ENCODE results near the gene PUDP.
"Not testable (repeated sequence)": the region's sequence is repeated elsewhere in the genome, so short reads cannot be mapped to it uniquely, and the experiment has no call there.

PUDP gene

DNA sequence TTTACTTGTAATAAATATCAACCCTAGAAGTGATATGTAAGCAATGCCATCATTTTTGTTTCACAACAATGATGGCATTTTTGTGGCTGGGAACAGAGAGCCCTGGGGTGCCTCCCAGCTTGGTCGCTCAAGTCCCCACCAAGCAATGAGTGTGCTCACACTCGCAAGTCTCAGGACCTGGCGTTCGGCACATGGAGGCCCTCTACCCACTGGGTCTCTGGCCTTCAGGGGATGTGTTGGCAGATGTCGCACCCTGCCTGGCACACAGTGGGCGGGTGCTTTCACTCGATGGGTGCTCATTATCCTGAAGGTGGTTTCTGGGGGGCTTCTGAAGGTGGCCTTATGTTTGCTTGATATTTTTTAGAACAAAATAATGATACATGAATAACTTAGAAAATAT is 75.1 kb downstream of the PUDP start:
- DNase-seq (ENCODE audit: low spot score), result no peak

DNA sequence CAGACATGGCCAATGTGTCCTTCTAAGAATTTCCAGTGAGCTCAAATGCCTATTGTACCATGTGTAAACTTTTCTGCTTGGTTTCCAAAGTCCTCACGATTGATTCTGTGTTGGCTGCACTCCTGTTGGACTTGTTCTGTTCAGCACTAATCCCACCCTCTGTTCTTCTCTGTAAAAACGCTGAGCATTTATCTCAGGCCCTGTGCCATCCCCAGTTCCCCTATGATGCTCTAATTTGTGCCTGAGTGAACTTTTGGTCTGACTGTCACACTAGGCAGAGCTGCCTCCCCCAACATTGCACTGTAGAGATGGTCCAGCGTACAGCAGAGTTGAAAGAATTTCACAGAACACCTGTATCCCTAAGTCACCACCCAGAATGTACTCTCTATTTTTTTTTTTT is 76.6 kb downstream of the PUDP start:
- no peak for DNase-seq (ENCODE audit: low spot score)

DNA sequence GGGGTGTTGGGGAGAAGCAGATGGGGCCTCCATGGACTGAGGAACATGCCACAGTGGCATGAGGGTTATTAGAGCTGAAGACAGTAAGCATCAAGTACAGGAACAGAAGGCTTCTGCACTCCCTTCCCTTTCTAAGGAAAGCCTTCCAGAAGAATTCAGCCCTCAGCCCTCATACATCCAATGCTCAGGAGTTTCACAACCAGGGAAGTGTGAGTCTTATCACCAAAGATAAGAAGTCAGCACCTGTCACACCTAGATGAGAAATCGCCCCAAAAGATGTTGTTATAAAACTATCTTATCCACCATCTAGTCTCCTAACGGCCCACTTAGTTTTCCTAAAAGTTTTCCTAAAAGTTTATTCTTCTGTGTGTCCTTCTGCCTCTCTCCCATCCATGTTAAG is 78.4 kb downstream of the PUDP start:
- no peak for DNase-seq (ENCODE audit: low spot score)

DNA sequence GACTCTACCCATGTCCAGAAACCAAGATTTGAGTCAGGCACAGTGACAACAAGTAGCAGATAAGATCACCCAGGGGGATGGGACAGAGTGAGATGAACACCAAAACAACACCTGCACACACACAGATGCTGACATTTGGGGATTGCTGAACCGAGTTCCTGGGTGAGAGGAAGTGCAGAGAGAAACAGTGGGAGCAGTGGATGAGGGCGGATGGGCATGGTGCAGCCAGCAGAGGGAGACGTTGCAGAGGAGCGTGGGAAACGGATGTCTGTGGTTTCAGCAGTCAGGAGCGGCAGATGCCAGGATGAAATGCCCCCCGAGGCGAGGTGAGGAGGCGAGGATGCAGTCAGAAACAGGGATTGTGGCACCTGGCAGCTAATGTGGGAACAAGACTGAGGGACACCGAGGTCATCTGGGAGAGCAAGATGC is 79.0 kb downstream of the PUDP start:
- no peak for DNase-seq (ENCODE audit: low spot score)

DNA sequence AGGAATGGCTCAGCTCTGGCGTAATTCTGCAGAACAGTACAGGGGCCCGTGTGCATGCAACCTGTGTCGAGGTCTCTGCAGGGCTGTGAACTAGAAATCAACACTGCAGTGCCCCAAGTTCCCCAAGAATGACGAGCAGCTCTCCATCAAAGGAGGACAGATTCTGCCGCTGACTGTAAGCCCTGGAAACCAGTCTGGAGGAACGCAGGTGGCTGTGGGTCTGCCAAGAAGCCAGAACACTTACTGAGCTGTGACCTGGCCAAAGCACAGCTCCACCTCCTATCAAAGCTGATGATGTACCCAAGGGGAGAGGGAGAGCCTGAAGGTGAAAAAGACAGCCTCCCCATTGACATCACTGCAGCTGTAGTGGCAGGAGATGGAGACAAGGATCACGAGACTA is 80.7 kb downstream of the PUDP start:
- DNase-seq (ENCODE audit: low spot score), result no peak

DNA sequence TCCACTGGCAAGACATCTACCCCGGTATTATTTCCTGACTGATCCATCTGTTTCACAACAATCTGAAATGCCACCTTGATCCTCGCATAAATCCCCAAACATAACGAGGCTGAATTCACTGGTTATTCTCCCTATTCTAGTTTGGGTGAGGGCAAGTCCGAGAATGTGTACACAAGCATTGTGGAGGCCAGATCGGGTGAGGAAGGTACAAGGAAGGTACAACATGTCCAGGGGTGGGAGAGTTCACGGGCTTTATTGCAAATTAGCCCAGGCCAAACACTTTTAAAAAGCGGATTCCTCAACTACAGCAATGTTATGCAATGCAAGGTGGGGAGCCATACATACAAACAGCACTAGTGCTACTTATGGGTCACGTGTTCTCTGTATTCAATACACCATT is 82.5 kb downstream of the PUDP start:
- no peak for DNase-seq (ENCODE audit: low spot score)

DNA sequence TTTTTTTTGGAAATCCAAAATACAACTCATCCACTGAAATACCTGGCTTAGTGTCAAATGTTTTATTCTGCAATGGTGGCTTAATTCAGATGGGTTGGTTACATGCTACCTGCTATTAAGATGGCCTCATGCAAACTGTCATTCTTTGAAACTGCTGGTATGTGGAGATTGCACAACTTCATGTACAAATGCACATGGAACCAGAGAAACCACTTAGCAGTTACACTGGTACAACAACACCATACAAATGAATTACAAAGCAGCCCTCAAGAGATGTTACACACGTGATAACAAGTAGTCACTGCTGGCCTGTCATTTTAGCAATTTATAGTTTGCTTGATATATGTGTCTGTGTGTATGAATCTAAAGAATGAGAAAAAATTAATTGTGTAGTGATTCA is 85.0 kb downstream of the PUDP start:
- DNase-seq (ENCODE audit: low spot score), result no peak

DNA sequence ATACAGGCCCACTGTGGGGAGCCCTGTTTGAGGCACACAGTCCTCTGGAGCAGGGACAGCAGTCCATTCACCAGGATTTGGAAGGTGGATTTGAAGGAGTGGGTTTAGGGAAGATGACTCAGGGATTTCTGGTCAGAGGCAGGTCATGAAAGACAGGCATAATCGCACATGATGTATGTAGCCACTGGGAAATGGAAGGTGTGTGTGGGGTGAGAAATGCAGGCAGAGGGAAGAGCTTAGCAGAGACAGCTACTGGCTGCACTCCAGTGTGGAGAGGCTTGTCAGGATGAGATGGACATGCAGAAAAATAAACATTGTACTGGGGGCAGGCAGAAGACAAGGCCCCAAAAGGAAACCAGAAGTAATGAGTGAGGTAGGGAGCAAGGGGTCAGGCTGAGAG is 85.7 kb downstream of the PUDP start:
- no peak for DNase-seq (ENCODE audit: low spot score)

DNA sequence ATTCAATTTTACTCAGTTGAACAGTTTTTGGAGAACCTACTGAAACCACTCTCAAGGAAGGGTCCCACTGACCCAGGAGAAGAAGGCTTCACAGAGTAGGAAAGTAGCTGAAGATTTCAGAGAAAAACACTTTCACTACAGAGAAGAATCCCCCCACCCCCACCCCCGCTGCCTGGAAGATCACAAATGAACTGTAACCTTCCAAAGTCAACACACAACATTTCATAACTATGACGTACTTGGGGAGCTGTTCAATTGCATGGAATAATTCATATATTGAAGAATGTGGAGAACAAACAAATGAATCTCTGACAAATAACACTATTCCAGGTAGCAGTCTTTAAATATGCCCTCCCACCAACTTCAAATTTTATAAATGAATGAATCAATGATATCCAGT is 86.5 kb downstream of the PUDP start:
- no peak for DNase-seq (ENCODE audit: low spot score)

DNA sequence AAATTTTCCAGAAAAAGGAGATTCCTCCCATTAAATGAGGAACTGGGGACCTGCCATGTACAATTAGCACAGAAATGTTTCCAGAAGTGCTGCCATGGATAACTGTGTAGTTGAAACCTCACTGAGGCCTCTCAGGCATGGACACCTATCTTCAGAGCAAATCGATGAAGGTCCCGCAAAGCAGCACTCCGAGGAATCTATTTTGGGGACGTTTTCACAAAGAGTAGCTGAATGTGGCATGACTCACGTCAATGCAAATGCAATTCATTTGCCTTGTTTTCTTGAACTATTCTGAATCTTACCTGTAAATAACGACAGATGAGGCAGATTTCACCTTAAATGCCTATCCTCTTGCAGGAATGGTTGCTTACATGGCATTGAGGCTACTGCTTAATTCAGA is 87.5 kb downstream of the PUDP start:
- no peak for DNase-seq (ENCODE audit: low spot score)

DNA sequence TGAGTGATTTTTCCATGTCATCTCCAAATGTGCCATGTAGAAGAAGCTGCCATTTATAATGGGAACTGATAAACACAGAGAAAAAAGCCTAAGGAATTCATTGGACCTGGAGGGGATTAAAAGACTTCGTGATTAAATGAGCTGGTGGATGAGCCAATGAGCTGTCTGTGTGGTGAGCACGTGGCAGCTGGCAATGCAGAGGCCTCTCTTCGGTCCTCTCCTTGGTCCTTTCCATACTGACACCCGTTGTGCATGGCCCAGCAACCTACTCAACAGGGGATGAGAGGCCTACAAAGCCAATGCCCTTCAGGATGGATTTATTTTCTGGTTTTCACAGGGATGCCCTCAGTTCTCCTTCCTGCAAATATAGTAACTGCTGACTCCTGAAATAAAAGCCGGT is 88.1 kb downstream of the PUDP start:
- no peak for DNase-seq (ENCODE audit: low spot score)

DNA sequence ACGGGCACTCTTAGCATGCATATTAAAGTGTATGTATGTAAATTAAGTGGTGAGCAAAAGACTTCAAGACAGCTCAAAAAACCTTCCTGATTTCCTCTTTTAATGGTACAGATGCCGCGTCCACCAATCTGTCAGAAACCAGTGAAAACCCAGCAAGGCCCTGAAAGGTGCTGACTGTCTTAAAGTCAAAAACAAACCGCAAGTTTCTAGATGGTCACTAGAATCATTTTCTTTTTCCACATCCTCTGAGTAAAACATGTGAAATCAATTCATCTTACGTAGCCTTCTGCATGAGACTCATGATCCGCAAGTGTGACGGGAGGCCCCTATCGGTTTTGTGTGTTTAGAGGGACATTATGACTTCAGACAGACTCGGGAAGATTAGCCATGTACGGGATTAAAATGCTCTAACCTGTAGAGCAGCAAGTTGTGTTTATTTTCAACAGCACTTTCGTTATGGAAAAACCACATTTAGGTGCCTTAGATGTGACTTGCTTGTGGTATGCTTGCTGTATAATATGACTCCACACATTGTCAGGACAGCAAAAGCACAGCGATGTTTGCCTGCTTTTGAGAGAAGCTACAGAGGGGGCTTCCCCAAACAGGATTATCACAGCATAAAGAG is 88.6 kb downstream of the PUDP start:
- no peak for DNase-seq (ENCODE audit: low spot score)

DNA sequence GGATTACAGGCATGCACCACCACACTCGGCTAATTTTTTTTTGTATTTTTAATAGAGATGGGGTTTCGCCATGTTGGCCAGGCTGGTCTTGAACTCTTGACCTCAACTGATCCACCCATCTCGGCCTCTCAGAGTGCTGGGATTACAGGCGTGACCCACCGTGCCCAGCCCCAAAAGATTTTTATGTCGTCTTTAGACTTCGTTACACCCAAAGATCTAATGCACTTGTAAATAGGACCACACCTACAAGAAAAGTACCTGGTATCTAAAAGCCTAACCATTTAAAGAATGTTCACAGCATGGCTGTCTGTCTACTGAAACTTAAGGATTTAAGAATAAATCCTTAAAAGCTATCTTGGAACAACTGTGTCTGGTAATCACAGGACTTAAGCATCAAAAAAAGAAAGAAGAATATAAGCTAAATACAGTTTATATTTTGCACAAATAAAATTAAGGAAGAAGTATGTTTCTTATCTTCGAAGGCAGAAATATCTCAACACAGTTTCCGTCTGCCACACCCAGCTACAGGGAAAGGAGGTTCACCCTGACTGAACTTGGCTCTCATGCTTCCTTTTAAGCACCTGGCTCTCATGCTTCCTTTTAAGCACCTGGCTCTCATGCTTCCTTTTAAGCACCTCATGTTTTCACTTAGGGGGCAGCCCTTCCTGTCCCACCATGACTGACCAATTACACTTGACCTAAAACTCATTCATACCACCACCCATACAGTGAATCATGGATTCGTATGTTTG is 92.4 kb downstream of the PUDP start:
- DNase-seq (ENCODE audit: low spot score), result no peak

DNA sequence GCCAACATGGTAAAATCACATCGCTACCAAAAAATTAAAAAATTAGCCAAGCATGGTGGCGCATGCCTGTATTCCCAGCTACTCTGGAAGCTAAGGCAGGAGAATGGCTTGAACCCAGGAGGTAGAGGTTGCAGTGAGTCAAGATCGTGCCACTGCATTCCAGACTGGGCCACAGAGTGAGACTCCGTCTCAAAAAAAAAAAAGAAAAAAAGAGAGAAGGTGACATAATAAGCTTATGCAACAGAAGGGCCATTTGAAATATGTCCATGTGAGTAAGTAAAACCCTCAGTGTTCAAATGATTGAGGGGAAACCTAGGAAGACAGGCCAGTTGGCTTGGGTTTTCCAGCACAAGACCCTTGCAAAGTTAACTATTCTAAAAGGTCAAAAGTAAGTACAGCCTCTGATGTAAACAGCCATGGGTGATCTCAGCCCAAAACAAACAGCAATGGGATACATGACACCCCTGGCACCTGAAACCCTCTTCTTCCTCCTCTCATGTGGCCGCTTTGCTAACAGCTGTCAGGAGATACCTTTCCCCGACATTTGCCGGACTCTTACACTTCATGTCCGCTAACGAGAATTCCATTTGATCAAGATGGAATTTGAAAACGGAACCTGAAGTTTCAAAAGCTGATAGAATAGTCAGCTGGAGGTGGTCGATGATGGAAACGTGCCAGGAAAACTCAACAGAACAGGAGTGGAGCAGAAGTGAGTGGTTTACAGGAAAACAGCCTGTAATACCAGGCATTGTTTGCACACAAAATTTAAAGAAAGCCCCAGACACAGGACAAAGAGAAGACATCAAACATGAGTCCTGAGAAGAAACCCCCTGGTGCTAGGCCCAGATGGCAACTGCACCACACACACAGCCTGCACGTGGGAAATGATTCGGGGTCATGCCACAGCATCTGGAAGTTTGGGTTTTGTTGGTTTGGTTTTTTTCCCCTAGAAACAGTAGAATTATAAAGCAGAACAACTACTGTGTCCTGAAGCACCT is 93.4 kb downstream of the PUDP start:
- DNase-seq (ENCODE audit: low spot score), result no peak

DNA sequence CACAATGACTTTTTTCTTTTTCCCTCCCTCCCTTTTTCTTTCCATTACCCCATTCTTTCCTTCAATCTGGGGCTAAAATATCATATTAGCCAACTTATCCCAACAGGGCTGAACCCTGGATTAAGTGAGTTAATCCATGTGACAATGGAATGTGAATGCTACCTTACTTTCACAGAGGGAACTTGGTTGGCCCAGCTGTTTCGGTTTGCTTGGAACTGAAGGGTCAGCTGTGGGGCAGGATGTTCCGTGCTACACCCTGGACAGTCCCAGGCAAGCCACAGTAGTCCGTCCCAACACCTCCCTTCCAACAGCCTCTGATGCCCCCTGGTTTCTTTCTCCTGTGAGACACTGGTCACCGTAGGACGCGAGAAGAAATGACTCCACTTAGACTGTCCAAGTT is 95.4 kb downstream of the PUDP start:
- DNase-seq (ENCODE audit: low spot score), result no peak

DNA sequence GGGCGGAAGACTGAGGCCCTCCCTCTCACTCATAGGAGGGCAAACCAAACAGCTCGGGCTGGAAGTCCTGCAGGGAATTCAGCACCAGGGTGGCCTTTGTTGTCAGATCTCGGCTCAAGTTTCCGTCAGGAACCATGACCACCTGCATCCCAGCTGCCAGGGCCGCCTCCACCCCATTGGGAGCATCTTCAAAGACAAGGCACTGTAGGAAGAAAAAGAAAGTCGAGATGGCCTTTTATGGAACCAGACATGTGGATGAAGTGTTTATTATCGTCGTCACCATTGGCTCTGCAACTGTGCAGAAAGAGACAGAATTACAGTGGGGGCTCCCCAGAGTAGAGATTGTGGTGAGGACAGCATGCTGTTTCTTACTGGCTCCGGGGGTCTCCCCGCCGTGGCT is 97.7 kb downstream of the PUDP start:
- DNase-seq (ENCODE audit: low spot score), result no peak

DNA sequence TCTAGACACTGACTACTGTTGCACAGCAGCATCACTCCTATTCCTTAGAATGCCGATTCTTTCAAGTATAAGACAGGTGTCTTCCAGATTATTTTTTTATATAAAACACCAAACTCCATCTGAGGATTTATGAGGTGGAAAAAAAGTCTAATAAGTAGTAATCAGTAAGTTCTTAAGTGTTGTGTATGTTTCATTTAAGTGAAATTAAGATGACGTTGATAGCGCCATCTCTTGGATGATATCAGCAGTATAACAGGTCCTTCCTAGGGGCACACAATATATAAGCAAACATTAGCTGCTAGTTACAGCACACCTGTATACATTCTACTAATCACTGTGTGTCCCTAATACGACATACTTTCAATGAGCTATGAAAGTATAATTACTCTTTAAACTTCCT is 100.0 kb downstream of the PUDP start:
- DNase-seq (ENCODE audit: low spot score), result no peak

DNA sequence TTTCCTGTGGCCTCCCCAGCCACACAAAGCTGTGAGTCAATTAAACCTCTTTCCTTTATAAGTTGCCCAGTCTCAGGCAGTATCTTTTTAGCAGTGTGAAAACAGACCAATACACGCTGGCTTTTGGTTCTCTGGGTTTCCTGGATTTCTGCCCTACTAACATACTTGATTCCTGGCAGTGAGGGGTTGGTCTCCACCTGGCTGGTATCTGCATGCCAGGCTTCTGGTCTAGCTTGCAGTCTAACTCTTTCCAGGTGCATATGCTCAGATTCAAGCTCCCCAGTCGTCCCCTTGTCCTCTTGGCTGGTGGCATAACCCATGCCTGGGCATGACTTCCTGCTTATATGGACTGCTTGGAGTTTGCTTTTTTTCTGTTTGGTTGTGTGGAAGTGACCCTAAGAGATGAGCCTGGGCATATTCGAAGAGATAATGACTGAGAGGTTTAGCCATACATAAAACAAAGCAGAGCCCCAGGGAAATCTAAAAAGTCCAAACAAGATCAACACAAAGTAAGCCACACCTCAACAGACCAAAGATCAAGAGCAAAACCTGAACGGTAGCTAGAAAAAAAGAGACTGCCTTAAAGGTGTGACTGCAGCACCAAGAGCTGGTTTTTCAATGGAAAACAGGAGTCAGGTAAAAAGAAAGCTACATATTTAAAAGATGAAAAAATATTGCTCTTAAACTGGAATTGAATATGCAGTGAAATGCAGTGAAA is 102.6 kb downstream of the PUDP start:
- no peak for DNase-seq (ENCODE audit: low spot score)

DNA sequence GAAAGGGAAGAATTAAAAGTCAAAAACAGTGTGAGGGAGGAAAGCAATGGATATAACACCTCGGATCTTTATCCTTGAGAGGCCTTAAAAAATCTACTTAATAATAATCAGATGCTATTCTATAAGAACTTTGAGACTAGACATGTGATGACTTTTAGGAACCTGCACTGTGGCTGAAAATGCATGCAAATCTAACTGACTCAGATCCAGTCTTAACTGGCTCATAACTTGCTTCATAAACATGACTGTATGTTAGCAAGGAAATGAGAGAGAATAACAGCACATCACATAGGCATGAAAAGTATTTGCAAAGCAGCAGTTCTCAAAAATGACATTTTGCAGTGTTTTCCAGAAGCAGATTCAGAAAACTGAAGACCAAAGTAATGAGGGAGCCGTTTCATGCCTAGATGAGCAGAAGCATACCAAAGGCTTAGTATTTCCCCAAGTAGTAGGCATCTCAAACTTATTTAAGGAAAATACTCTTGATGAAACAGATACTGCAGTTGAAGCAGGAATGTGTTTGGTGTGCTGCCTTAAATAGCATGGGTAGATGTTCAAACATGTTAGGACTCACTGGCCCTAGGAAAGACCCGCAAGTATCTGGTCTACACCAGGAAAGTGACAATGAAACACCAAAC is 104.0 kb downstream of the PUDP start:
- DNase-seq (ENCODE audit: low spot score), result not testable (repeated sequence)

DNA sequence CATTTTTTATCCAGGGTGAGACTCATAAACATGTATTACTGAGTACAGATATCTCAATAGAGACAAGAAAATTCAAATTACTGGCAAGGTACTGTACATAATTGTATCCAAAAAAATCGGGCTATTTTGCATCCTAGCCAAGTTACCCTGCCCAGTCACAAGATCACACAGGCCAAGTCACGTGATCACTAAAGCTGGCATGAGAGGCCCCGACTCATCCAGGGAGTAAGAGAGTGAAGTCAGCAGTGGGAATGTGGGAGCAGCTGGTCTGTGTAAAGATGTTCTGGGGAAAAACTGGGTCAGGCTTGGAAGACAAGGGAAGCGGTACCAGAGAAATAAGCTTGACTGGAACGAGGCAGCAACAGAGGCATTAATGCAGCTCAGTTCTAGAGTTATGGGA is 119.7 kb downstream of the PUDP start:
- DNase-seq (ENCODE audit: low spot score), result no peak

DNA sequence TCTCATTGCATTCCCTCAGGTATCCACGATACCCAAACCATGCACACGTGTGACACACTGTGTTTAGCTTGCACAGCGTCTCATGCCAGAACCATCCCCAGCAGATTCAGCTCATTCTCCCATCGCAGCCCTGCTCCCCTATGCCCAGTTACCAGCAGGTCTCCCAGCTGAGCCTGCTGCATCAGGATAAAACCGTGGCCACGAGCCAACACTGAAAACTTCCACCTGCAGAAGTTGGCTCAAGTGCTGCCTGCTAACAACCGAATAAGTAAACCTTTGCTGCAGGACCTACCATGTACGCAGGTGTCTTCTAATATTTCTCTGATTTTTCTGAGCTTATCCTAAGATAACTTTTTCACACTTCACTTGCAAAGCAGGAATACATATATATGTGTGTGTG is 120.9 kb downstream of the PUDP start:
- DNase-seq (ENCODE audit: low spot score), result no peak

DNA sequence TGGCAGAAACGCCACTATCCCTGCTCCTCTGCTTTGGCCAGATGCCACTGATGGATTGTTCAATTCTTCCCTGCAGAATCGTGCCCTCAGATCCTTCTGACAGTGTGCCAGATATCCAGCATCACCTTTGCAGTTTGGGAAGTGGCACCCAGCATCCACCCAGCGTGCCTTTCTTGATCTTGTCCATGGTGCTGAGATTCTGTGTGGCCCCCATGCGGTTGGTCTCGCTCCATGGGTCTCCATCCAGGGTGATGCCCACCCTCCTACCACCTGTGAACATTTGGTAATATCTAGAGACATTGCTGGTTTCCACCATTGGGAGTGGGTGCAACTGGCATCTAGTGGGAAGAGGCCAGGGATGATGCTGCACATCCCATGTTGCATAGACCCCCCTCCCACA is 121.6 kb downstream of the PUDP start:
- DNase-seq (ENCODE audit: low spot score), result not testable (repeated sequence)
